HFFc6 (cell line): ENCODE results near the gene DCAF10. TPM values are rescaled to one million over a fixed set of nuclear protein-coding genes. Genes with fewer than 3 reads are reported as not detected.
"Not testable (repeated sequence)": the region's sequence is repeated elsewhere in the genome, so short reads cannot be mapped to it uniquely, and the experiment has no call there.

Experiments used
- DNase-seq: peaks from one replicate; pipeline ENCODE4 v3.0.0-alpha.2; 2018
- H3K27ac Mint-ChIP-seq: 2 replicates; pipeline ENCODE4 v1.8.0; 2020; ENCODE audit warnings: mild to moderate bottlenecking, mixed read lengths
- H3K27me3 Mint-ChIP-seq: 2 replicates; pipeline ENCODE4 v1.8.0; 2021; ENCODE audit warnings: mild to moderate bottlenecking, moderate library complexity, mixed read lengths; ENCODE audit not compliant: insufficient read depth
- H3K36me3 Mint-ChIP-seq: 2 replicates; pipeline ENCODE4 v1.8.0; 2021; ENCODE audit warnings: low read depth, mixed read lengths
- H3K4me1 Mint-ChIP-seq: 2 replicates; pipeline ENCODE4 v1.8.0; 2020; ENCODE audit warnings: low read depth, mixed read lengths
- H3K4me3 Mint-ChIP-seq: 2 replicates; pipeline ENCODE4 v1.8.0; 2020; ENCODE audit warnings: mild to moderate bottlenecking, moderate library complexity, mixed read lengths
- H3K9me3 Mint-ChIP-seq: 2 replicates; pipeline ENCODE4 v1.8.0; 2020; ENCODE audit warnings: mild to moderate bottlenecking, mixed read lengths
- total RNA-seq, 6 experiments: library from RNA; stranded (reverse); fragmentation: NEBNext Ultra II Directional; extraction: Animal tissue kit (Norgen Biotek cat#: 25700); gene quantifications; 2 replicates in 1 of 6; 3 replicates in 5 of 6; pipeline ENCODE4 v1.2.3, GENCODE V29; 2021
- TF ChIP-seq, protein P1 (sequence below): fragments of 200-600 bp; sonication (generic); IDR thresholded peaks from 2 replicates; pipeline ENCODE4 v1.5.0; 2021; ENCODE audit warnings: antibody characterized with exemption, mild to moderate bottlenecking

DCAF10 gene
- total RNA-seq, 6 experiments from 2014 or later: 18.3 to 26.5 (median 23.1) TPM

DNA sequence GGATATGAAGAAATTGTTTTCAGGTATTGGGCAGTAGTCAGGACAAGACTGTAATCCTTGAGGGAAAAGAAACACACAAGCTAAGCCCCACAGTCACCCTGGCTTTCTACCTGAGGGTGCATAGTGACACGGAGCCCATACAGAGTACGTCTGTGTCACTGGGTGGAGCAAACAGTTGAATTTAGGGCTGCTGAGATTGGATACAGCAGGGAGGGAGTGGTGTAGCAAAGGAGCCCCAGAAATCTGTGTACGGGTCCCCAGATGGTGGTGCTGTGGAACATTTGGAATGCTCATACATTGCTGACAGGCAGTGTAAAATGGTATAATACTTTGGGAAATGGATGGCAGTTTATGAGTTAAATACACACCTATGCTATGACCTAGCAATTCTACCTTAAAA is 41.9 kb upstream of the DCAF10 start:
- TF ChIP-seq, protein P1, sequence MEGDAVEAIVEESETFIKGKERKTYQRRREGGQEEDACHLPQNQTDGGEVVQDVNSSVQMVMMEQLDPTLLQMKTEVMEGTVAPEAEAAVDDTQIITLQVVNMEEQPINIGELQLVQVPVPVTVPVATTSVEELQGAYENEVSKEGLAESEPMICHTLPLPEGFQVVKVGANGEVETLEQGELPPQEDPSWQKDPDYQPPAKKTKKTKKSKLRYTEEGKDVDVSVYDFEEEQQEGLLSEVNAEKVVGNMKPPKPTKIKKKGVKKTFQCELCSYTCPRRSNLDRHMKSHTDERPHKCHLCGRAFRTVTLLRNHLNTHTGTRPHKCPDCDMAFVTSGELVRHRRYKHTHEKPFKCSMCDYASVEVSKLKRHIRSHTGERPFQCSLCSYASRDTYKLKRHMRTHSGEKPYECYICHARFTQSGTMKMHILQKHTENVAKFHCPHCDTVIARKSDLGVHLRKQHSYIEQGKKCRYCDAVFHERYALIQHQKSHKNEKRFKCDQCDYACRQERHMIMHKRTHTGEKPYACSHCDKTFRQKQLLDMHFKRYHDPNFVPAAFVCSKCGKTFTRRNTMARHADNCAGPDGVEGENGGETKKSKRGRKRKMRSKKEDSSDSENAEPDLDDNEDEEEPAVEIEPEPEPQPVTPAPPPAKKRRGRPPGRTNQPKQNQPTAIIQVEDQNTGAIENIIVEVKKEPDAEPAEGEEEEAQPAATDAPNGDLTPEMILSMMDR: no peak
- Mint-ChIP-seq H3K27me3 (peaks cover 3% of the 10 kb centered on the region), H3K27ac (no peak overlapping the region), H3K9me3 (no peaks in the 10 kb centered on the region), H3K4me3 (no peak overlapping the region), H3K4me1 (peaks cover 33% of the 10 kb centered on the region), H3K36me3 (peaks cover 8% of the 10 kb centered on the region)
- DNase-seq: no peak

DNA sequence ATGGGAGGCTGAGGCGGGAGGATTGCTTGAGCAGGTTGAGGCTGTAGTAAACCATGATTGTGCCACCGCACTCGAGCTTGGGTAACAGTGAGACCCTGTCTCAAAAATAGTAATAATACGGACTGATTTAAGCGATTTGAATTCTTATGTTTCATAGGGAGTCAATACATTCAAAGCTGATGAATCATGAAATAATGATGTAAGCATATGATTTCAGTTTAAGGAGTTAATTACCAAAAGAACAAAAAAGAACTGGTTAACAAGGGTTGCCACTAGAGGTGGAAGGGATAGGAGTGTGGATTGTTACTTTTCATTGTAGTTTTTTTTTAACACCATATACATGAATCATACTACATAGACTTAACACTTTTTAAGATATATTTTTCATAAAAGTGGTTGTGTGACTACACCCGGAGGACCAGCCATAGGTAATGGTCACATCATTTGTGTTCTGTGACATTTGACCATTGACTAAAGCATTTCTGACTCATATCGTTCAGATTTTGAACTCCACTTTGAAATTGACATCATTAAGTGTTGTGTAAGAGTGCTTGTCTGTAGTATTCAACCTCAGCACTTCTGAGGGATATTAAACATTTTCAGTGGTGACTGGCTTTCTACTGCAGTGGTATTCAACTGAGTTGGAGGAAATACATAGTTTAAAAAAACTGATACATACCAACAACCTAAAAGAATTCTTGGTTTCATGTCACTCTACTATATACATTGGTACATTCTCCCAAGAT is 40.0 kb upstream of the DCAF10 start:
- H3K4me3 Mint-ChIP-seq: peak overlapping the region; percentile 65; the same call in 1 of the 2 replicates
- H3K27ac Mint-ChIP-seq: peak overlapping the region; percentile 86
- TF ChIP-seq, protein P1: 0 out of 2 replicates have a peak, but pooled peaks have one; percentile 10
- no peaks in the 10 kb centered on the region; the same call in 1 of the 2 replicates for H3K27me3 Mint-ChIP-seq
- H3K36me3 Mint-ChIP-seq: peaks cover 8% of the 10 kb centered on the region
- no peaks in the 10 kb centered on the region for H3K9me3 Mint-ChIP-seq
- H3K4me1 Mint-ChIP-seq: peaks cover 22% of the 10 kb centered on the region
- peak; percentile 70 for DNase-seq

DNA sequence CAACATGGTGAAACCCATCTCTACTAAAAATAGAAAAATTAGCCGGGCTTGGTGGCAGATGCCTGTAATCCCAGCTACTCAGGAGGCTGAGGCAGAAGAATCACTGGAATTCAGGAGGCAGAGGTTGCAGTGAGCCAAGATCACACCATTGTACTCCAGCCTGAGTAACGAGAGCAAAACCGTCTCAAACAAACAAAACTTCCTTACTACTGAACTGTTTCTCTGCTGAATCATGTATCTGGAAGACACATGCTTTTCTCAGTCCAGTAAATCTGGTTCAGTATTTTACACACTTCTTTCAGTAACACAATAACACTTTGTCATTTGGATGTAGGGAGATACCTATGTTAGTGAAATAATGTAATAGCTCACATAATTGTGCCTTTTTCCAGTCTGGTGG is 39.1 kb upstream of the DCAF10 start:
- DNase-seq: peak; percentile 81
- Mint-ChIP-seq H3K4me3 (peak overlapping the region; percentile 65; the same call in 1 of the 2 replicates), H3K27ac (peak overlapping the region; percentile 86), H3K4me1 (peaks cover 22% of the 10 kb centered on the region), H3K36me3 (peaks cover 4% of the 10 kb centered on the region; the same call in 1 of the 2 replicates), H3K9me3 (no peaks in the 10 kb centered on the region; the same call in 1 of the 2 replicates), H3K27me3 (no peaks in the 10 kb centered on the region; the same call in 1 of the 2 replicates)
- TF ChIP-seq, protein P1: no peak

DNA sequence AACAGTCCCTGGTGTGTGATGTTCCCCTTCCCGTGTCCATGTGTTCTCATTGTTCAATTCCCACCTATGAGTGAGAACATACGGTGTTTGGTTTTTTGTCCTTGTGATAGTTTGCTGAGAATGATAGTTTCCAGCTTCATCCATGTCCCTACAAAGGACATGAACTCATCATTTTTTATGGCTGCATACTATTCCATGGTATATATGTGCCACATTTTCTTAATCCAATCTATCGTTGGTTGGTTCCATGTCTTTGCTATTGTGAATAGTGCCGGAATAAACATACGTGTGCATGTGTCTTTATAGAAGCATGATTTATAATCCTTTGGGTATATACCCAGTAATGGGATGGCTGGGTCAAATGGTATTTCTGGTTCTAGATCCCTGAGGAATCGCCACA is 35.3 kb upstream of the DCAF10 start:
- H3K9me3 Mint-ChIP-seq, DNase-seq, H3K36me3 Mint-ChIP-seq, H3K4me3 Mint-ChIP-seq, H3K27ac Mint-ChIP-seq, H3K27me3 Mint-ChIP-seq: not testable (repeated sequence)
- peaks cover 20% of the 10 kb centered on the region for H3K4me1 Mint-ChIP-seq

DNA sequence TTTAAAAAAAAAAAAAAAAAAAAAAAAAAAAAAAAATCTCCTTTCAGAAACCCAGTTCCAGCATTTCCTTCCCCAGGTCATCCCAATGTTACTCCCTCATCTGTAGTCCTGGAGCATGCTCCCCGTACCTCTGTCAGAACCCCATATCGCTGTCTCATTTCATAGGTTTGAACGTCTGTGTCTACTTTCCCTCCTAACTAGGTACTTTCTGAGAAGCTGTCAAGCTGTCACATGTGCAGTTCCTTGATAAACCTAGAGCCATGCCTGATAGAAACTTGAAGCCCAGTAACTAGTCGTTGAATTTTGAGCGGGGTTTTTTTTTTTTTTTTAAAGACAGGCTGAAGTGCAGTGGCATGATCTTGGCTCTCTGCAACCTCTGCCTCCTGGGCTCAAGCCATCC is 31.3 kb upstream of the DCAF10 start:
- Mint-ChIP-seq H3K27me3 (no peaks in the 10 kb centered on the region; the same call in 1 of the 2 replicates), H3K36me3 (peaks cover 8% of the 10 kb centered on the region), H3K4me3 (no peak overlapping the region), H3K4me1 (peaks cover 4% of the 10 kb centered on the region), H3K9me3 (no peaks in the 10 kb centered on the region; the same call in 1 of the 2 replicates), H3K27ac (no peak overlapping the region)
- TF ChIP-seq, protein P1: no peak
- no peak for DNase-seq

DNA sequence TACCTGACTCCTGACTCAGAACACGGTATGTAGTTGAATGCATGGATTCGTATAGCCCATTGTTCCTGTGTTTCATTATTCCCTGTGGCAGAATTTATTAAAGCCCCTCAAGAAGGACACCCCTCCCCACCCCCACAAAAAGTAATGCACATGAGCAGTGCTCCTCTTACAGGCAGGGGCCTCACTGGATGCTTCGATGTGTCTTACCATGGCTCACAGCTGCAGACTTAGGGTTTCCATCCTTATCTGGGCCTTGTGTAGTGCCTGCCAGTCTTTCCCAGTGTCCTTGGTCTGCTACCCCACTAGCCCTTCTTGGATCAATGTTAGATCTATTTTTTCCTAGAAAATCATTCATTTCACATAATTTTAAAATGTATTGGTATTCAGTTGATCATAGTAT is 30.6 kb upstream of the DCAF10 start:
- H3K36me3 Mint-ChIP-seq: peaks cover 12% of the 10 kb centered on the region

More for the DNA sequence above, 30.6 kb upstream of the DCAF10 start:
- Mint-ChIP-seq H3K4me1 (peaks cover 11% of the 10 kb centered on the region), H3K27ac (no peak overlapping the region), H3K4me3 (no peak overlapping the region), H3K27me3 (no peaks in the 10 kb centered on the region; the same call in none of the 2 replicates), H3K9me3 (no peaks in the 10 kb centered on the region; the same call in 1 of the 2 replicates)
- DNase-seq: no peak
- TF ChIP-seq, protein P1: no peak
